PC-3 (cell line): ENCODE results near the gene UQCC5. TPM values are rescaled to one million over a fixed set of nuclear protein-coding genes. Genes with fewer than 3 reads are reported as not detected.
A peak's percentile ranks its signal among the peaks of the same experiment; 100 is the strongest.

ENCODE experiments used
- ATAC-seq: fragments of 200-7000 bp; cut with Tn5 transposase; 2 replicates; pipeline ENCODE4 v1.9.1; 2020; ENCODE audit warnings: mild to moderate bottlenecking, moderate library complexity
- BruUV-seq: library from RNA; stranded (reverse); fragments of 400-500 nt; replicated peaks from 2 replicates; lab custom pipeline; 2021; lab: Mats Ljungman, UMichigan
- CTCF ChIA-PET: fragments of 300-600 bp; sonication (Branson Sonifier 250); formaldehyde crosslinking; loops from one replicate; lab custom pipeline; 2022; ENCODE audit warnings: antibody characterized with exemption; lab: Charles Lee
- POLR2A ChIA-PET: fragments of 300-600 bp; sonication (Branson Sonifier 250); formaldehyde crosslinking; loops from one replicate; lab custom pipeline; 2022; ENCODE audit warnings: antibody characterized with exemption; ENCODE audit not compliant: unreplicated experiment; lab: Charles Lee
- DNase-seq: peaks from one replicate; pipeline ENCODE4 v3.0.0-alpha.2; 2015
- H2AFZ ChIP-seq: fragments of 300-600 bp; sonication (generic); 2 replicates; pipeline ENCODE4 v1.6.0; 2016; ENCODE audit warnings: antibody characterized with exemption, low read length
- H3F3A ChIP-seq: fragments of 300-600 bp; sonication (generic); one replicate; pipeline ENCODE4 v1.6.0; 2017; ENCODE audit warnings: antibody characterized with exemption, low read length, control low read depth, mild to moderate bottlenecking; ENCODE audit not compliant: unreplicated experiment
- H3K27ac ChIP-seq: fragments of 300-600 bp; sonication (generic); 2 replicates; pipeline ENCODE4 v1.5.1; 2016; ENCODE audit warnings: mild to moderate bottlenecking, low read length
- H3K27me3 ChIP-seq: fragments of 300-600 bp; sonication (generic); 2 replicates; pipeline ENCODE4 v1.6.1; 2016; ENCODE audit warnings: low read length, mixed read lengths
- H3K36me3 ChIP-seq: fragments of 300-600 bp; sonication (generic); 2 replicates; pipeline ENCODE4 v1.6.1; 2016; ENCODE audit warnings: low read depth, mixed run types, low read length, mixed read lengths
- H3K4me1 ChIP-seq: fragments of 300-600 bp; sonication (generic); 2 replicates; pipeline ENCODE4 v1.5.1; 2016; ENCODE audit warnings: low read length; ENCODE audit not compliant: insufficient read depth
- H3K4me2 ChIP-seq: fragments of 300-600 bp; sonication (generic); 2 replicates; pipeline ENCODE4 v1.6.0; 2016; ENCODE audit warnings: low read length
- H3K4me3 ChIP-seq: fragments of 300-600 bp; sonication (generic); 2 replicates; pipeline ENCODE4 v1.5.1; 2016; ENCODE audit warnings: mild to moderate bottlenecking, low read length, mixed read lengths
- H3K79me2 ChIP-seq: fragments of 300-600 bp; sonication (generic); 2 replicates; pipeline ENCODE4 v1.6.1; 2017; ENCODE audit warnings: low read length, mixed read lengths
- H3K9ac ChIP-seq: fragments of 300-600 bp; sonication (generic); 2 replicates; pipeline ENCODE4 v1.6.0; 2016; ENCODE audit warnings: mild to moderate bottlenecking, low read length
- H3K9me2 ChIP-seq: fragments of 300-600 bp; sonication (generic); replicated peaks from 2 replicates; pipeline ENCODE4 v1.6.1; 2016; ENCODE audit warnings: mixed run types, low read length, mixed read lengths
- H3K9me3 ChIP-seq: fragments of 300-600 bp; sonication (generic); 2 replicates; pipeline ENCODE4 v1.6.1; 2016; ENCODE audit warnings: low read length, mixed read lengths
- H4K20me1 ChIP-seq: fragments of 300-600 bp; sonication (generic); 2 replicates; pipeline ENCODE4 v1.6.1; 2016; ENCODE audit warnings: low read length, mixed read lengths
- EZH2 ChIP-seq: fragments of 300-600 bp; sonication (generic); IDR thresholded peaks from one replicate; pipeline ENCODE4 v1.6.1; 2017; ENCODE audit warnings: antibody characterized with exemption, mild to moderate bottlenecking, low read length; ENCODE audit not compliant: unreplicated experiment
- EZH2phosphoT487 ChIP-seq: fragments of 300-600 bp; sonication (generic); IDR thresholded peaks from 2 replicates; pipeline ENCODE4 v1.6.1; 2018; ENCODE audit warnings: mild to moderate bottlenecking, antibody characterized with exemption, low read length, borderline replicate concordance
- intact Hi-C: fragments of 100-400 bp; cut with micrococcal nuclease; formaldehyde crosslinking; loops from 2 replicates; pipeline ENCODE4 v1.9.0; 2023
- total RNA-seq: library from RNA; depleted of rRNA; stranded (reverse); fragments of >200 nt; gene quantifications from 2 replicates; pipeline ENCODE4 v1.2.3, GENCODE V29; 2014
- TF ChIP-seq, protein P1 (sequence below): fragments of 300-600 bp; sonication (generic); conservative IDR thresholded peaks from 2 replicates; pipeline ENCODE4 v1.5.1; 2017; ENCODE audit warnings: antibody characterized with exemption, low read depth, mild to moderate bottlenecking, low read length

The UQCC5 gene
- total RNA-seq, 1 experiment from 2014 or later: 26.1 TPM

DNA sequence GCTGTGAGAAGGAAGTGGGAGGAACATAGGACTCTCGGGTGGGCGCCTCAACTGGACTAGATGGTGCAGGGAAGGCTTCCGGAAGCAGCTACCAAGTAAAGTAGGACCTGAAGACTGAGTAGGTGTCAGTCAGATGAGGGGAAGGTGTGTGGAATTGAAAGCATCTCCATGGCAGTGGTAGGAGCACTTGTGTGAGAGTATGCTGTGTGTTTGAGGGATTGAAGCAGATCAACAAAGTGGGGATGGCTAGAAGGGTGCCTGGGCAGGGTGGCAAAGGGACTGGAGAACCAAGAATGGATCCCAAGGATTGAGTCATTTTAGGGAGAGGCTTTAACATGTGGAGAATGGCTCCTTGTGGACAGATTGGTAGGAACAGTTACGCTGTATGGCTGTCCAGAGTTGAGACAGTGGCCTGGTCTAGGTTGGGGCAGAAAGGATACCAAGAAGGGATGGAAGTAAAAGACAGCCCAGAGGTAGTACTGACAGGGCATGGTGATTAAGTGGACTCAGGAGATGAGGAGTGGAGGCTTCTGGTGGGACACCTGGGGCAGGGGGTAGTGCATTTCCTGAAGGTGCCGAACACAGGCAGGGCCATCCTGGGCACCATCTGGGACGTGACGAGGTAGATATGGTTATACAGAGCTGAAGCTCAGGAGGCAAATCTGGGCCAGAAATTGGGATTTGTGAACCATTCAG is 1.5 kb downstream of the UQCC5 start:
- BruUV-seq: no TSS peak
- POLR2A ChIA-PET: no interaction called here
- H4K20me1 ChIP-seq: peaks cover 24% of the 10 kb centered on the region

DNA sequence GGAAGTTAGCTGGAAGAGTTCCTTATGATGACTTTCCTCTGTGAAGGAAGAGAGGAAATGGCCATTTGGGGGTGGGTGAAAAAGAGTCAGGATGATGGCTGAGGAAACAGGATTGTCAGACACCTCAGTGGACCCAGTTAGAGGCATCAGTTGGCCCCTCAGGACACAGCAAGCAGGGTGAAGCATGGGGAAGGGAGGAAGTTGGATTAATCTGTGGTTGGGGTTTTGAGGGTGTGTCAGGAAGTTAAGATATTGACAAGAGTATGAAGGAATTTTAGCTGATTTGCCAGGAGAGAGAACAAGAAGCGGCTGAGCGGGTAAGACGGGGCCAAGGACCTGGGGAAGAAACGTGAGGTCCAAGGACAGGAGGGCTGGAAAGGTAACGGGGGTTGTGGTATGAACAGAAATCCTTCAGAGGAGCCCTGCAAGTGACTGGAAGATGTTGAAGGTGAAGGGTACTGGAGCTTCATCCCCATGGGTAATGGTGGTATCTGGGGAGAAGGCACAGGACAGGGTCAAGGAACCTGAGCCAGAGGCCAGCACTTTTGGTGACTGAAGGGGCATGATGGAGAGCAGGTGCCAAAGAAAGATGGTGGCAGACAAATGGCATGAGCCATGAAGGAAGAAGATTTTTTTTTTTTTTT is 2.7 kb downstream of the UQCC5 start:
- H3F3A ChIP-seq: no peaks in the 10 kb centered on the region
- H4K20me1 ChIP-seq: peaks cover 24% of the 10 kb centered on the region
- intact Hi-C loops: loop anchor here (10.0 kb wide), 1 partner anchor 146 kb away; the partner anchor contains the start of genes GNL3 and PBRM1
- H3K27ac ChIP-seq: no peak overlapping the region
- peaks cover 32% of the 10 kb centered on the region for H3K4me1 ChIP-seq
- DNase-seq: peak; percentile 31
- peaks cover 63% of the 10 kb centered on the region for H3K79me2 ChIP-seq
- H3K9ac ChIP-seq: no peak overlapping the region
- no peaks in the 10 kb centered on the region for H3K27me3 ChIP-seq
- peaks cover 21% of the 10 kb centered on the region; the same call in 1 of the 2 replicates for H3K36me3 ChIP-seq
- H3K4me3 ChIP-seq: peak overlapping the region; percentile 8
- no peak for ATAC-seq
- no peaks in the 10 kb centered on the region for H3K9me2 ChIP-seq
- BruUV-seq: no TSS peak
- ChIA-PET POLR2A (no interaction called here), CTCF (no interaction called here)
- no peak overlapping the region for H2AFZ ChIP-seq
- no peak for TF ChIP-seq EZH2
- no peak for TF ChIP-seq EZH2phosphoT487
- TF ChIP-seq, protein P1, sequence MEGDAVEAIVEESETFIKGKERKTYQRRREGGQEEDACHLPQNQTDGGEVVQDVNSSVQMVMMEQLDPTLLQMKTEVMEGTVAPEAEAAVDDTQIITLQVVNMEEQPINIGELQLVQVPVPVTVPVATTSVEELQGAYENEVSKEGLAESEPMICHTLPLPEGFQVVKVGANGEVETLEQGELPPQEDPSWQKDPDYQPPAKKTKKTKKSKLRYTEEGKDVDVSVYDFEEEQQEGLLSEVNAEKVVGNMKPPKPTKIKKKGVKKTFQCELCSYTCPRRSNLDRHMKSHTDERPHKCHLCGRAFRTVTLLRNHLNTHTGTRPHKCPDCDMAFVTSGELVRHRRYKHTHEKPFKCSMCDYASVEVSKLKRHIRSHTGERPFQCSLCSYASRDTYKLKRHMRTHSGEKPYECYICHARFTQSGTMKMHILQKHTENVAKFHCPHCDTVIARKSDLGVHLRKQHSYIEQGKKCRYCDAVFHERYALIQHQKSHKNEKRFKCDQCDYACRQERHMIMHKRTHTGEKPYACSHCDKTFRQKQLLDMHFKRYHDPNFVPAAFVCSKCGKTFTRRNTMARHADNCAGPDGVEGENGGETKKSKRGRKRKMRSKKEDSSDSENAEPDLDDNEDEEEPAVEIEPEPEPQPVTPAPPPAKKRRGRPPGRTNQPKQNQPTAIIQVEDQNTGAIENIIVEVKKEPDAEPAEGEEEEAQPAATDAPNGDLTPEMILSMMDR: no peak
- H3K4me2 ChIP-seq: peak overlapping the region; percentile 96
- H3K9me3 ChIP-seq: no peaks in the 10 kb centered on the region

More for the DNA sequence above, 1.5 kb downstream of the UQCC5 start:
- CTCF ChIA-PET: interaction anchor here (0.7 kb wide), 1 partner anchor 13 kb away, joined by 4 read pairs; no protein-coding TSS in a partner anchor
- Histone ChIP-seq H3K27me3 (no peaks in the 10 kb centered on the region), H3K27ac (no peak overlapping the region), H2AFZ (no peak overlapping the region), H3K79me2 (peaks cover 67% of the 10 kb centered on the region), H3F3A (no peaks in the 10 kb centered on the region), H3K4me1 (peaks cover 33% of the 10 kb centered on the region), H3K9ac (peak overlapping the region; percentile 92), H3K9me3 (no peaks in the 10 kb centered on the region), H3K36me3 (peaks cover 18% of the 10 kb centered on the region; the same call in 1 of the 2 replicates), H3K4me2 (peak overlapping the region; percentile 96), H3K9me2 (no peaks in the 10 kb centered on the region), H3K4me3 (peak overlapping the region; percentile 90)
- intact Hi-C loops: loop anchor here (10.0 kb wide), 1 partner anchor 147 kb away; the partner anchor contains the start of genes GNL3 and PBRM1
- ATAC-seq: no peak
- TF ChIP-seq EZH2phosphoT487: no peak
- TF ChIP-seq, protein P1: no peak
- no peak for DNase-seq
